KMS-11 (cell line): ENCODE results near the gene NKX6-1.

ENCODE experiments used
- H2AFZ ChIP-seq: fragments of 200-600 bp; sonication (generic); 2 replicates; pipeline ENCODE4 v1.6.1; 2016; ENCODE audit warnings: antibody characterized with exemption, mixed run types, low read depth
- H3K27ac ChIP-seq: fragments of 200-600 bp; sonication (generic); 2 replicates; pipeline ENCODE4 v1.6.1; 2016; ENCODE audit warnings: mild to moderate bottlenecking, mixed run types
- H3K27me3 ChIP-seq: fragments of 200-600 bp; sonication (generic); 2 replicates; pipeline ENCODE4 v1.6.1; 2017; ENCODE audit warnings: mild to moderate bottlenecking, low read depth, mixed run types, moderate library complexity; ENCODE audit not compliant: insufficient read depth
- H3K36me3 ChIP-seq: fragments of 200-600 bp; sonication (generic); 2 replicates; pipeline ENCODE4 v1.6.1; 2017; ENCODE audit warnings: mild to moderate bottlenecking, mixed run types; ENCODE audit not compliant: insufficient read depth
- H3K4me1 ChIP-seq: fragments of 200-600 bp; sonication (generic); 2 replicates; pipeline ENCODE4 v1.6.1; 2016; ENCODE audit warnings: mild to moderate bottlenecking, low read depth, mixed run types; ENCODE audit not compliant: poor library complexity, severe bottlenecking
- H3K4me2 ChIP-seq: fragments of 200-600 bp; sonication (generic); 2 replicates; pipeline ENCODE4 v1.7.0; 2016; ENCODE audit warnings: mild to moderate bottlenecking, mixed run types
- H3K4me3 ChIP-seq: fragments of 200-600 bp; sonication (generic); IDR thresholded peaks from 2 replicates; pipeline ENCODE4 v1.6.1; 2017; ENCODE audit warnings: low read depth, low read length, mixed read lengths; ENCODE audit not compliant: insufficient read depth
- H3K79me2 ChIP-seq: fragments of 200-600 bp; sonication (generic); 2 replicates; pipeline ENCODE4 v1.6.1; 2016; ENCODE audit warnings: low read depth, mixed run types; ENCODE audit not compliant: insufficient read depth
- H3K9ac ChIP-seq: fragments of 200-600 bp; sonication (generic); 2 replicates; pipeline ENCODE4 v1.6.1; 2016; ENCODE audit warnings: mild to moderate bottlenecking, mixed run types
- H4K20me1 ChIP-seq: fragments of 200-600 bp; sonication (generic); 2 replicates; pipeline ENCODE4 v1.6.1; 2016; ENCODE audit warnings: mild to moderate bottlenecking, mixed run types; ENCODE audit not compliant: insufficient read depth
- CTCF ChIP-seq: fragments of 200-600 bp; sonication (generic); conservative IDR thresholded peaks from 2 replicates; pipeline ENCODE4 v1.6.1; 2017; ENCODE audit warnings: low read depth, mild to moderate bottlenecking, antibody characterized with exemption, low read length, moderate library complexity, mixed read lengths

NKX6-1 gene

DNA sequence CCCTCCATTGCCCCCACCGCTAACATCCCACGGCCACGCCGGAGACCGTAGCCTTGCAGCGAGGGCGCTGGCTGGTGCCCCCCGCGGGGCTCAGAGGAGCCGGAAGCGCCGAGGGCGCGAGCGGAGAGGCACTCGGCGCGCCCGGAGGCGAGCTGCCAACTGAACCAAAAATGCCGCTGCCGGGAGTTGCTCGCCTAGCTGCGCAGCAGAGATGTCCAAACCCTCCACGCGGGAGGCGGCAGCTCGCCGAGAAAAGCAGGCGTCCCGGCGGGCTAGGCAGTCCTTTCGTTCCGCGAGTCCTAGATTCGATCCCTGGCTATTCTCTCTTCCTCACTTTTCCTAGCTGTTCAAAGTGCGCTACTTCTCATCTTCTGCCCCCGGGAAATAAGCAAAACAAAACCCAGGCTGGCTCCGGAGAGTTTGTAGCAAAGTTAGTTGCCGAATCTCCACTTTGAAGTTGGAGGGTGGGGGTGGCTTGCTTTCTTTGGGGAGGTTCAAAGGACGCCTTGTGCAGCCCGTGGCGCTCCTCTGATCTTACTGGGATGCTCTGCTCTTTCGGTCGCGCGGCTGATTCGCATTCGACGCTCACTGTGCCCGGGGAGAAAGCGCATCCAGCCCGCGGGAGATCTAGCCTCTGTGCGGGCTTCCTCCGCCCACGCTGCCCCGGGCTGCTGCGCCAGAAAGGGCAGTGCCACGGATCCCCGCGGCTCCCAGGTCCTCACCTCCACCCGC lies 723 bp downstream of the NKX6-1 start:
- peak overlapping the region; percentile 33 for H3K4me3 ChIP-seq
- peak overlapping the region; percentile 36; the same call in 1 of the 2 replicates for H3K27ac ChIP-seq
- no peaks in the 10 kb centered on the region for H3K36me3 ChIP-seq
- H3K79me2 ChIP-seq = no peaks in the 10 kb centered on the region
- H2AFZ ChIP-seq = peak overlapping the region; percentile 87
- H3K4me2 ChIP-seq = peak overlapping the region; percentile 43; the same call in 1 of the 2 replicates
- H4K20me1 ChIP-seq = no peaks in the 10 kb centered on the region
- peak overlapping the region; percentile 52 for H3K9ac ChIP-seq
- H3K4me1 ChIP-seq = no peaks in the 10 kb centered on the region
- TF ChIP-seq CTCF = no peak
- no peaks in the 10 kb centered on the region for H3K27me3 ChIP-seq

DNA sequence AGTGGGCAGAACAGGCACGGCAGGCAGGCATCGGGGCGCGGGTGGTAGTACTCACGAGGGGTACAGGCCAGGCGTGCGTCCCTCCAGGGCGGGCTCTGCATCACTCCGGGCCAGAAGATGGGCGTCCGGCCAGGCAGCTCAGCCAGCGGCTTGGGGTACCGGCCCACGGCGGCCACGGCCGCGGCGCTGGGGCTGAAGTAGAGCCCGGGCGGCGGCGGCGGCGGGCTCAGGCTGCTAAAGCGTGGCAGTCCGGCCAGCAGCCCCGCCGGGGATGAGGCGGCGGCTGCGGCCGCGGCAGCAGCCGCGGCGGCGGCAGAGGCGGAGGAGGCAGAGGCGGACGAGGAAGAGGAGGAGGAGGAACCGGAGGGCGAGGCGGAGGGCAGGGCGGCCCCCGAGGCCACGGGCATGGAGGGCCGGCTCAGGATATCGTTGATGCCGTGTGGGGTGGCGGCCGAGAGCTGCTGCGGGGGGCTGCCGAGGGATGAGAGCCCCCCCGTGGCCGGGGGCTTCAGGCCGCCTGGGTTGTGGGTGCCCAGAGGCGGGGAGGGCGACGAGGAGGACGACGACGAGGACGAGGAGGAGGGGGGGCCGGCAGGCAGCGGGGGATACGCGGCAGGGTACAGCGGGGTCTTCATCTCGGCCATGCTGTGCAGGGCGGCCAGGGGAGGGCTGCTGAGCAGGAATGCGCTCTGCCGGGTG lies 1.4 kb downstream of the NKX6-1 start:
- Histone ChIP-seq H3K27me3 (no peaks in the 10 kb centered on the region), H3K79me2 (no peaks in the 10 kb centered on the region), H4K20me1 (no peaks in the 10 kb centered on the region), H3K4me1 (no peaks in the 10 kb centered on the region), H3K4me2 (peak overlapping the region; percentile 43), H3K9ac (peak overlapping the region; percentile 52; the same call in 1 of the 2 replicates), H3K27ac (peak overlapping the region; percentile 36; the same call in 1 of the 2 replicates), H2AFZ (peak overlapping the region; percentile 87), H3K36me3 (no peaks in the 10 kb centered on the region), H3K4me3 (no peak overlapping the region)
- no peak for TF ChIP-seq CTCF

- no peak for TF ChIP-seq CTCF
- Histone ChIP-seq H3K27ac (no peak overlapping the region), H3K27me3 (no peaks in the 10 kb centered on the region), H3K4me3 (no peak overlapping the region), H3K36me3 (no peaks in the 10 kb centered on the region), H3K4me2 (peak overlapping the region; percentile 43), H3K4me1 (no peaks in the 10 kb centered on the region), H2AFZ (peak overlapping the region; percentile 87), H4K20me1 (no peaks in the 10 kb centered on the region), H3K79me2 (no peaks in the 10 kb centered on the region), H3K9ac (peak overlapping the region; percentile 52; the same call in 1 of the 2 replicates)
Observed at GRCh38 chr4:84496706-84497503, 2.2 kb downstream of the NKX6-1 start.

DNA sequence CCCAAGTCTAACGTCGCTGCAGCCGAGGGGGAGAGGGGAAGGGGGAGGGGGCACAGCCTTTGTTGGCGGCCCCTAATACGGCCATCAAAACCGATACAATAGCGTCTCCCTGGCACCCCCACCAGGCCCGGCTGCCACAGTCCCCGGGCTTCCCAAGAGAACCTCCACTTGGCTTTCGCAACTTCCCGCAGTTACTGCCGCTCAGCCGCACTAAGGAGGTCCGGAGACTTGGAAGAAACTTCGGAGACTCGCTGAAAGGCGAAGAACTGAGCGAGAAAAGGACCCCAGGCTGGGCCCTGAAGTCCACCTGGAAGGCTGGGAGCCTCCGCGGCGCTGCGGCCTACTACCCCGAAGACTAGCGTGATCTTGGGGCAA lies 2.8 kb downstream of the NKX6-1 start:
- H3K27ac ChIP-seq = no peak overlapping the region
- H3K27me3 ChIP-seq = no peaks in the 10 kb centered on the region
- H4K20me1 ChIP-seq = no peaks in the 10 kb centered on the region
- no peak overlapping the region for H3K9ac ChIP-seq
- H3K79me2 ChIP-seq = no peaks in the 10 kb centered on the region
- no peak overlapping the region for H3K4me3 ChIP-seq
- no peak overlapping the region for H2AFZ ChIP-seq
- H3K4me2 ChIP-seq = no peak overlapping the region; the same call in 1 of the 2 replicates
- no peak for TF ChIP-seq CTCF
- no peaks in the 10 kb centered on the region for H3K4me1 ChIP-seq
- H3K36me3 ChIP-seq = no peaks in the 10 kb centered on the region
